ENCODE data around the gene TMEM236. TPM values are rescaled to one million over a fixed set of nuclear protein-coding genes. Genes with fewer than 3 reads are reported as not detected.

Gene TMEM236
- polyA plus RNA-seq, 1 donor (not counting 4 experiments of a cell fraction or from before 2014, with no cell fraction given): 0.13 TPM

DNA sequence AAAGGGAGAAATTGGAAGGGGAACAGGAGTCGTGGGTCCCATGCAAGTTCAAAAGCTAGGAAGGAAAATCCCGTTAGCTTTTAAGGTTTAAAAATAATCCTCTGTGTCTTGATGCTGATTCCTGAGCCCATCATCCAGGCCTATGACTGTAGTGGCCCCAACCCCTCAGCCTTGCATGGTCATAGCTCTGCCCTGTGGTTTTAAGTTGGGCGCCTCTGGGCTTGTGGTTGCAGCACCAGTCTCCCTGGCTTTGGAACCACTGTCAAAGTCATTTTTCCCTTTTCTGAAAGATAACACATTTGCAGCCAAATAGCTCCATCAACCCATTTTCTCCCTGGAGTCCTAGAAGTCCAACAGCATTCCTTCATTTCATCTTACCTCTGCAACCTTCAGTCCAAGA, 13.6 kb downstream of the TMEM236 start:
- TF ChIP-seq, protein P1, sequence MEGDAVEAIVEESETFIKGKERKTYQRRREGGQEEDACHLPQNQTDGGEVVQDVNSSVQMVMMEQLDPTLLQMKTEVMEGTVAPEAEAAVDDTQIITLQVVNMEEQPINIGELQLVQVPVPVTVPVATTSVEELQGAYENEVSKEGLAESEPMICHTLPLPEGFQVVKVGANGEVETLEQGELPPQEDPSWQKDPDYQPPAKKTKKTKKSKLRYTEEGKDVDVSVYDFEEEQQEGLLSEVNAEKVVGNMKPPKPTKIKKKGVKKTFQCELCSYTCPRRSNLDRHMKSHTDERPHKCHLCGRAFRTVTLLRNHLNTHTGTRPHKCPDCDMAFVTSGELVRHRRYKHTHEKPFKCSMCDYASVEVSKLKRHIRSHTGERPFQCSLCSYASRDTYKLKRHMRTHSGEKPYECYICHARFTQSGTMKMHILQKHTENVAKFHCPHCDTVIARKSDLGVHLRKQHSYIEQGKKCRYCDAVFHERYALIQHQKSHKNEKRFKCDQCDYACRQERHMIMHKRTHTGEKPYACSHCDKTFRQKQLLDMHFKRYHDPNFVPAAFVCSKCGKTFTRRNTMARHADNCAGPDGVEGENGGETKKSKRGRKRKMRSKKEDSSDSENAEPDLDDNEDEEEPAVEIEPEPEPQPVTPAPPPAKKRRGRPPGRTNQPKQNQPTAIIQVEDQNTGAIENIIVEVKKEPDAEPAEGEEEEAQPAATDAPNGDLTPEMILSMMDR (optimal IDR thresholded peaks at IDR 0.05 in 1 of 3, IDR thresholded peaks at IDR 0.05 in 1 of 3, conservative IDR thresholded peaks at IDR 0.05 in 1 of 3; ENCODE audit: extremely low read depth in 1 of 3, insufficient read depth in 2 of 3, low read length in 3 of 3): no peak
- no peak for TF ChIP-seq EZH2 (IDR thresholded peaks at IDR 0.05; ENCODE audit: low read length)
- Histone ChIP-seq H3K9ac (ENCODE audit: control insufficient read depth, extremely low read depth, insufficient read depth, low read length) (no peak overlapping the region), H2AFZ (ENCODE audit: control insufficient read depth, low read length) (no peak overlapping the region), H3K36me3 (ENCODE audit: control insufficient read depth in 2 of 2, extremely low read depth in 1 of 2, insufficient read depth in 2 of 2, low read length in 2 of 2) (peaks cover 0 to 1% of the 10 kb centered on the region in 2 experiments), H3K4me2 (ENCODE audit: control insufficient read depth, extremely low read depth, insufficient read depth, low read depth, low read length) (no peak overlapping the region), H4K20me1 (ENCODE audit: control insufficient read depth, extremely low read depth, insufficient read depth, low read length) (no peaks in the 10 kb centered on the region), H3K27me3 (ENCODE audit: control insufficient read depth, extremely low read depth, insufficient read depth, low read length) (no peaks in the 10 kb centered on the region), H3K4me3 (ENCODE audit: control insufficient read depth in 2 of 3, extremely low read depth in 1 of 3, insufficient read depth in 2 of 3, low read depth in 1 of 3, low read length in 3 of 3) (no peak overlapping the region), H3K27ac (ENCODE audit: control insufficient read depth, insufficient read depth, low read length) (no peak overlapping the region), H3K4me1 (ENCODE audit: control insufficient read depth, extremely low read depth, insufficient read depth, low read length) (no peaks in the 10 kb centered on the region), H3K79me2 (ENCODE audit: control insufficient read depth, insufficient read depth, low read length) (no peaks in the 10 kb centered on the region), H3K9me3 (ENCODE audit: control insufficient read depth, low read depth, low read length) (no peaks in the 10 kb centered on the region), H3K9me1 (ENCODE audit: control insufficient read depth, extremely low read depth, insufficient read depth, low read length) (no peaks in the 10 kb centered on the region)
- DNase-seq (ENCODE audit: low read depth, low spot score) (no peak), FAIRE-seq (no peak)
- dilution Hi-C loops (cut with MboI; ENCODE audit: extremely low pct_ligation_motif_present, low sequenced_read_pairs): no loop called here

- no peaks in the 10 kb centered on the region for H3K9me3 ChIP-seq (ENCODE audit: control insufficient read depth, low read depth, low read length)
- no peaks in the 10 kb centered on the region for H4K20me1 ChIP-seq (ENCODE audit: control insufficient read depth, extremely low read depth, insufficient read depth, low read length)
- H3K79me2 ChIP-seq (ENCODE audit: control insufficient read depth, insufficient read depth, low read length): no peaks in the 10 kb centered on the region
- no peaks in the 10 kb centered on the region for H3K4me1 ChIP-seq (ENCODE audit: control insufficient read depth, extremely low read depth, insufficient read depth, low read length)
- FAIRE-seq (no peak), DNase-seq (ENCODE audit: low read depth, low spot score) (no peak)
- TF ChIP-seq, protein P1 (optimal IDR thresholded peaks at IDR 0.05 in 1 of 3, IDR thresholded peaks at IDR 0.05 in 1 of 3, conservative IDR thresholded peaks at IDR 0.05 in 1 of 3; ENCODE audit: extremely low read depth in 1 of 3, insufficient read depth in 2 of 3, low read length in 3 of 3): no peak
- TF ChIP-seq EZH2 (IDR thresholded peaks at IDR 0.05; ENCODE audit: low read length): no peak
- H3K36me3 ChIP-seq (ENCODE audit: control insufficient read depth in 2 of 2, extremely low read depth in 1 of 2, insufficient read depth in 2 of 2, low read length in 2 of 2): peaks cover 0 to 1% of the 10 kb centered on the region in 2 experiments
- no peaks in the 10 kb centered on the region for H3K27me3 ChIP-seq (ENCODE audit: control insufficient read depth, extremely low read depth, insufficient read depth, low read length)
- dilution Hi-C loops (cut with MboI; ENCODE audit: extremely low pct_ligation_motif_present, low sequenced_read_pairs): no loop called here
- H3K4me3 ChIP-seq (ENCODE audit: control insufficient read depth in 2 of 3, extremely low read depth in 1 of 3, insufficient read depth in 2 of 3, low read depth in 1 of 3, low read length in 3 of 3): no peak overlapping the region
- H3K9ac ChIP-seq (ENCODE audit: control insufficient read depth, extremely low read depth, insufficient read depth, low read length): no peak overlapping the region
- no peak overlapping the region for H2AFZ ChIP-seq (ENCODE audit: control insufficient read depth, low read length)
- H3K27ac ChIP-seq (ENCODE audit: control insufficient read depth, insufficient read depth, low read length): no peak overlapping the region
- no peak overlapping the region for H3K4me2 ChIP-seq (ENCODE audit: control insufficient read depth, extremely low read depth, insufficient read depth, low read depth, low read length)
- H3K9me1 ChIP-seq (ENCODE audit: control insufficient read depth, extremely low read depth, insufficient read depth, low read length): no peaks in the 10 kb centered on the region
These were observed 14.7 kb downstream of the TMEM236 start for GRCh38 chr10:17766731-17767130.
